Measurements from ENCODE around the gene CENPP. TPM values are rescaled to one million over a fixed set of nuclear protein-coding genes. Genes with fewer than 3 reads are reported as not detected.

The CENPP gene
- total RNA-seq, 1 donor from 2014 or later = 1.9 TPM

DNA sequence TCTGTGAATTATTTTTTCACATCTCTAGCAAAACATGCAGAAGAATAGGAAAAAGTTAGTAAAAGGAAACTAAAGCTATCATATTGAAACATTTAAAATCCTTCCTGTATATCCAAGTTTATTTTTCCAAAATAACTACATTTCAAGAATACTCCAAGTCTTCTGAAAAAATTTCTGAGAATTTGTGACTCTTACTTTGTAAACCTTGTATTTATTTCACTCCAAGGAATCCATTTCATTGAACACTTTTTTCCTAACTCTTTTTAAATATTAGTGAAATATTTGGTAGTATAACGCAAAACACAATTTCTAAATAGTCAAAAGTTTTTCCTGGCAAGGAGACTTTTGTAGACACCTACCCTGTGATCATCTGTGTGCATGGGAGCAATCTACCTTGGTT lies 190.8 kb downstream of the CENPP start:
- no peak for TF ChIP-seq EZH2 (IDR thresholded peaks at IDR 0.05; ENCODE audit: insufficient read depth, low read length)
- TF ChIP-seq, protein P1, sequence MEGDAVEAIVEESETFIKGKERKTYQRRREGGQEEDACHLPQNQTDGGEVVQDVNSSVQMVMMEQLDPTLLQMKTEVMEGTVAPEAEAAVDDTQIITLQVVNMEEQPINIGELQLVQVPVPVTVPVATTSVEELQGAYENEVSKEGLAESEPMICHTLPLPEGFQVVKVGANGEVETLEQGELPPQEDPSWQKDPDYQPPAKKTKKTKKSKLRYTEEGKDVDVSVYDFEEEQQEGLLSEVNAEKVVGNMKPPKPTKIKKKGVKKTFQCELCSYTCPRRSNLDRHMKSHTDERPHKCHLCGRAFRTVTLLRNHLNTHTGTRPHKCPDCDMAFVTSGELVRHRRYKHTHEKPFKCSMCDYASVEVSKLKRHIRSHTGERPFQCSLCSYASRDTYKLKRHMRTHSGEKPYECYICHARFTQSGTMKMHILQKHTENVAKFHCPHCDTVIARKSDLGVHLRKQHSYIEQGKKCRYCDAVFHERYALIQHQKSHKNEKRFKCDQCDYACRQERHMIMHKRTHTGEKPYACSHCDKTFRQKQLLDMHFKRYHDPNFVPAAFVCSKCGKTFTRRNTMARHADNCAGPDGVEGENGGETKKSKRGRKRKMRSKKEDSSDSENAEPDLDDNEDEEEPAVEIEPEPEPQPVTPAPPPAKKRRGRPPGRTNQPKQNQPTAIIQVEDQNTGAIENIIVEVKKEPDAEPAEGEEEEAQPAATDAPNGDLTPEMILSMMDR (IDR thresholded peaks at IDR 0.05; ENCODE audit: insufficient read depth, low read depth, low read length) = no peak
- Histone ChIP-seq H4K20me1 (ENCODE audit: insufficient read depth, low read length) (no peaks in the 10 kb centered on the region), H3K4me3 (ENCODE audit: insufficient read depth, low read depth, low read length) (no peak overlapping the region), H3K27me3 (ENCODE audit: insufficient read depth, low read length) (no peaks in the 10 kb centered on the region), H3K9me3 (ENCODE audit: insufficient read depth, low read depth, low read length) (no peaks in the 10 kb centered on the region), H3K27ac (ENCODE audit: low read depth, low read length) (no peak overlapping the region), H3K4me1 (ENCODE audit: insufficient read depth, low read length) (peaks cover 7% of the 10 kb centered on the region), H3K79me2 (ENCODE audit: insufficient read depth, low read length) (no peaks in the 10 kb centered on the region), H2AFZ (ENCODE audit: low read depth, low read length) (no peak overlapping the region), H3K4me2 (ENCODE audit: low read length) (no peak overlapping the region), H3K36me3 (ENCODE audit: insufficient read depth, low read length) (no peaks in the 10 kb centered on the region), H3K9ac (ENCODE audit: low read length) (no peak overlapping the region)
- Mint-ChIP-seq H3K27ac (ENCODE audit: unreplicated experiment) (no peak overlapping the region), H3K4me1 (ENCODE audit: low read depth, unreplicated experiment) (peaks cover 7% of the 10 kb centered on the region), H3K9me3 (ENCODE audit: unreplicated experiment) (peaks cover 3% of the 10 kb centered on the region), H3K27me3 (ENCODE audit: low read depth, unreplicated experiment) (no peaks in the 10 kb centered on the region), H3K36me3 (ENCODE audit: low read depth, unreplicated experiment) (peaks cover 3% of the 10 kb centered on the region), H3K4me3 (ENCODE audit: unreplicated experiment) (no peak overlapping the region)
- no peak for FAIRE-seq
- DNase-seq (ENCODE audit: low read depth) = no peak

DNA sequence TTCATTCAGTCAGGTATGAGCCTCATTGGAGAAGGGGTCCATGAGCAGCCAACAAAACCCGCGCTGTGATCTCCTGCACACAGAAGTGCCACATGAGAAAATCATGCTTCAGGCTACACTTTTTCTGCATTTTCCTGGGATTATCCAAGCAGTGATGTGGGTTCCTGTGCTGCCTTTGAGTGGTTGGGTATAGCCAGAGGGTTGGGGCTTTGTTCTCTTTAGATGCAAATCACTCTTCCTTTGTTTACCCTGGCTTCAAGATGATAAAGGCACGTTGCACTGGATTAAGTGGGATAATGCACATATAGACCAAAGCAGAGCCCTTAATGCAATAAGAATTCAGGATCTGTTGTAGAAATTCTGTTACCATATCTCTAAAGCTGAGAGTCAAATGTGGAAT lies 191.3 kb downstream of the CENPP start:
- peaks cover 3% of the 10 kb centered on the region for H3K9me3 Mint-ChIP-seq (ENCODE audit: unreplicated experiment)
- no peak overlapping the region for H3K4me2 ChIP-seq (ENCODE audit: low read length)
- no peaks in the 10 kb centered on the region for H3K27me3 ChIP-seq (ENCODE audit: insufficient read depth, low read length)
- H3K36me3 Mint-ChIP-seq (ENCODE audit: low read depth, unreplicated experiment) = peaks cover 3% of the 10 kb centered on the region
- no peak overlapping the region for H3K27ac ChIP-seq (ENCODE audit: low read depth, low read length)
- peaks cover 7% of the 10 kb centered on the region for H3K4me1 ChIP-seq (ENCODE audit: insufficient read depth, low read length)
- FAIRE-seq = no peak
- H3K9ac ChIP-seq (ENCODE audit: low read length) = no peak overlapping the region
- no peak overlapping the region for H3K4me3 Mint-ChIP-seq (ENCODE audit: unreplicated experiment)
- H3K4me3 ChIP-seq (ENCODE audit: insufficient read depth, low read depth, low read length) = no peak overlapping the region
- H3K27ac Mint-ChIP-seq (ENCODE audit: unreplicated experiment) = no peak overlapping the region
- H3K79me2 ChIP-seq (ENCODE audit: insufficient read depth, low read length) = no peaks in the 10 kb centered on the region
- no peaks in the 10 kb centered on the region for H3K27me3 Mint-ChIP-seq (ENCODE audit: low read depth, unreplicated experiment)
- TF ChIP-seq EZH2 (IDR thresholded peaks at IDR 0.05; ENCODE audit: insufficient read depth, low read length) = no peak
- TF ChIP-seq, protein P1 (IDR thresholded peaks at IDR 0.05; ENCODE audit: insufficient read depth, low read depth, low read length) = no peak
- no peaks in the 10 kb centered on the region for H3K9me3 ChIP-seq (ENCODE audit: insufficient read depth, low read depth, low read length)
- DNase-seq (ENCODE audit: low read depth) = no peak
- peaks cover 7% of the 10 kb centered on the region for H3K4me1 Mint-ChIP-seq (ENCODE audit: low read depth, unreplicated experiment)
- no peak overlapping the region for H2AFZ ChIP-seq (ENCODE audit: low read depth, low read length)
- no peaks in the 10 kb centered on the region for H4K20me1 ChIP-seq (ENCODE audit: insufficient read depth, low read length)
- H3K36me3 ChIP-seq (ENCODE audit: insufficient read depth, low read length) = no peaks in the 10 kb centered on the region

DNA sequence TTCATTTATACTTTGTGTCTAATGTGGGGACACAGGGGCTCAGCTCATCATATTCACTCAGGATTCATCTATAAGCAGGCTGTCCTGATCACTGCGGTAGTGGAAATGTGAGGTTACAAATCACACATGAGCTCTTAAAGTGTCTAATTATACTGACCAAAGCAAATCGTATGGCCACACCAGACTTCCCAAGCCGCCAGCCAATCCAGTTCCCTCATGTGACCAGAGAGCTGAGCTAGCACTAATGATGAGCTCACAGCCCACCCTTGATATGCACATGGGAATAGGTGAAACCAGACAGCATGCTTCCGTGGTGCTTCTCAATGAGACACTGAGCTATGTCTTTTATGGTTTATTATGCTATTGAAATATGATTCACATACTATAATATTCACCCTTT lies 192.4 kb downstream of the CENPP start:
- no peaks in the 10 kb centered on the region for H3K27me3 Mint-ChIP-seq (ENCODE audit: low read depth, unreplicated experiment)
- DNase-seq (ENCODE audit: low read depth) (no peak), FAIRE-seq (no peak)
- Histone ChIP-seq H4K20me1 (ENCODE audit: insufficient read depth, low read length) (no peaks in the 10 kb centered on the region), H3K79me2 (ENCODE audit: insufficient read depth, low read length) (no peaks in the 10 kb centered on the region), H3K9me3 (ENCODE audit: insufficient read depth, low read depth, low read length) (no peaks in the 10 kb centered on the region), H3K4me2 (ENCODE audit: low read length) (no peak overlapping the region), H3K27ac (ENCODE audit: low read depth, low read length) (no peak overlapping the region), H3K27me3 (ENCODE audit: insufficient read depth, low read length) (no peaks in the 10 kb centered on the region), H3K4me3 (ENCODE audit: insufficient read depth, low read depth, low read length) (no peak overlapping the region), H3K9ac (ENCODE audit: low read length) (no peak overlapping the region), H3K4me1 (ENCODE audit: insufficient read depth, low read length) (no peaks in the 10 kb centered on the region), H3K36me3 (ENCODE audit: insufficient read depth, low read length) (no peaks in the 10 kb centered on the region), H2AFZ (ENCODE audit: low read depth, low read length) (no peak overlapping the region)
- H3K9me3 Mint-ChIP-seq (ENCODE audit: unreplicated experiment) = peaks cover 3% of the 10 kb centered on the region
- H3K4me1 Mint-ChIP-seq (ENCODE audit: low read depth, unreplicated experiment) = no peaks in the 10 kb centered on the region
- peaks cover 3% of the 10 kb centered on the region for H3K36me3 Mint-ChIP-seq (ENCODE audit: low read depth, unreplicated experiment)
- no peak overlapping the region for H3K27ac Mint-ChIP-seq (ENCODE audit: unreplicated experiment)
- H3K4me3 Mint-ChIP-seq (ENCODE audit: unreplicated experiment) = no peak overlapping the region
- no peak for TF ChIP-seq EZH2 (IDR thresholded peaks at IDR 0.05; ENCODE audit: insufficient read depth, low read length)
- TF ChIP-seq, protein P1 (IDR thresholded peaks at IDR 0.05; ENCODE audit: insufficient read depth, low read depth, low read length) = no peak

Measured in astrocyte (in vitro differentiated cells and primary cell).